Lower leg skin (tissue), 3 donors: ENCODE measurements around the gene MKLN1.

Source experiments
- POLR2A ChIP-seq, 2 donors: fragments of 450-650 bp; IDR thresholded peaks; one replicate each; pipeline ENCODE4 v1.6.1; 2016 to 2017; ENCODE audit warnings: antibody characterized with exemption in 2 of 2, mild to moderate bottlenecking in 1 of 2, moderate library complexity in 1 of 2
- TF ChIP-seq, protein P1 (sequence below), 3 donors: fragments of 450-650 bp; IDR thresholded peaks; one replicate each; pipeline ENCODE4 v1.5.1; 2016; ENCODE audit warnings: antibody characterized with exemption in 3 of 3, mild to moderate bottlenecking in 3 of 3, moderate library complexity in 2 of 3

- TF ChIP-seq, protein P1, sequence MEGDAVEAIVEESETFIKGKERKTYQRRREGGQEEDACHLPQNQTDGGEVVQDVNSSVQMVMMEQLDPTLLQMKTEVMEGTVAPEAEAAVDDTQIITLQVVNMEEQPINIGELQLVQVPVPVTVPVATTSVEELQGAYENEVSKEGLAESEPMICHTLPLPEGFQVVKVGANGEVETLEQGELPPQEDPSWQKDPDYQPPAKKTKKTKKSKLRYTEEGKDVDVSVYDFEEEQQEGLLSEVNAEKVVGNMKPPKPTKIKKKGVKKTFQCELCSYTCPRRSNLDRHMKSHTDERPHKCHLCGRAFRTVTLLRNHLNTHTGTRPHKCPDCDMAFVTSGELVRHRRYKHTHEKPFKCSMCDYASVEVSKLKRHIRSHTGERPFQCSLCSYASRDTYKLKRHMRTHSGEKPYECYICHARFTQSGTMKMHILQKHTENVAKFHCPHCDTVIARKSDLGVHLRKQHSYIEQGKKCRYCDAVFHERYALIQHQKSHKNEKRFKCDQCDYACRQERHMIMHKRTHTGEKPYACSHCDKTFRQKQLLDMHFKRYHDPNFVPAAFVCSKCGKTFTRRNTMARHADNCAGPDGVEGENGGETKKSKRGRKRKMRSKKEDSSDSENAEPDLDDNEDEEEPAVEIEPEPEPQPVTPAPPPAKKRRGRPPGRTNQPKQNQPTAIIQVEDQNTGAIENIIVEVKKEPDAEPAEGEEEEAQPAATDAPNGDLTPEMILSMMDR (IDR thresholded peaks at IDR 0.05) = no peak
- no peak for TF ChIP-seq POLR2A (IDR thresholded peaks at IDR 0.05)
These were observed 126.8 kb downstream of the MKLN1 start for GRCh38 chr7:131454498-131454897.
